HepG2 (cell line): ENCODE measurements around the gene PMEL.

ENCODE experiments used
- ARNTL ChIP-seq: sonication (generic); formaldehyde crosslinking; IDR thresholded peaks from 2 replicates; pipeline ENCODE4 v1.4.0; 2020; ENCODE audit warnings: mild to moderate bottlenecking, missing genetic modification reagents
- CREB1 ChIP-seq, 2 experiments: fragments of 450-650 bp in 1 of 2; IDR thresholded peaks; 2 replicates each; pipeline ENCODE4 v1.6.1; 2016 to 2017; ENCODE audit warnings: control low read depth in 1 of 2, mild to moderate bottlenecking in 1 of 2, missing compliant biosample characterization in 1 of 2, missing genetic modification characterization in 1 of 2
- POLR2A ChIP-seq, 2 experiments: IDR thresholded peaks; 2 replicates each; pipeline ENCODE4 v1.6.1; 2011; ENCODE audit warnings: low read depth in 2 of 2, low read length in 2 of 2, mild to moderate bottlenecking in 1 of 2, moderate library complexity in 1 of 2; ENCODE audit not compliant: insufficient read depth in 1 of 2
- TAF15 ChIP-seq: fragments of 200-400 bp; formaldehyde crosslinking; IDR thresholded peaks from one replicate; pipeline ENCODE4 v1.6.1; 2018; ENCODE audit warnings: mild to moderate bottlenecking, low read depth, low read length; ENCODE audit not compliant: poor library complexity, severe bottlenecking
- YY1 ChIP-seq: IDR thresholded peaks from 2 replicates; pipeline ENCODE4 v1.6.1; 2011; ENCODE audit warnings: low read length, low read depth, moderate library complexity, mild to moderate bottlenecking; ENCODE audit not compliant: insufficient read depth, insufficient replicate concordance
- ZC3H4 ChIP-seq: sonication (generic); formaldehyde crosslinking; IDR thresholded peaks from 2 replicates; pipeline ENCODE4 v1.4.0; 2020; ENCODE audit warnings: missing genetic modification reagents, borderline replicate concordance
- ZFP36 ChIP-seq: fragments of 150-350 bp; IDR thresholded peaks from 2 replicates; pipeline ENCODE4 v1.6.1; 2018; ENCODE audit warnings: borderline replicate concordance, low read length, low read depth; ENCODE audit not compliant: partially characterized antibody
- ZNF484 ChIP-seq: sonication (generic); formaldehyde crosslinking; IDR thresholded peaks from 2 replicates; pipeline ENCODE4 v1.5.1; 2020; ENCODE audit warnings: mild to moderate bottlenecking, low read depth, missing genetic modification reagents, borderline replicate concordance
- ZNF615 ChIP-seq: sonication (generic); formaldehyde crosslinking; IDR thresholded peaks from 2 replicates; pipeline ENCODE4 v1.5.0; 2020; ENCODE audit warnings: mild to moderate bottlenecking, missing genetic modification reagents, borderline replicate concordance
- TF ChIP-seq, protein P1 (sequence below): sonication (generic); formaldehyde crosslinking; IDR thresholded peaks from 2 replicates; pipeline ENCODE4 v1.5.0; 2020; ENCODE audit warnings: mild to moderate bottlenecking, missing genetic modification reagents, moderate library complexity
- TF ChIP-seq, protein P2 (sequence below): sonication (generic); formaldehyde crosslinking; IDR thresholded peaks from 2 replicates; pipeline ENCODE4 v1.4.0; 2020; ENCODE audit warnings: missing genetic modification reagents
- TF ChIP-seq, protein P3 (sequence below): sonication (generic); formaldehyde crosslinking; IDR thresholded peaks from 2 replicates; pipeline ENCODE4 v1.4.0; 2020; ENCODE audit warnings: missing genetic modification reagents; ENCODE audit errors: not compliant biosample characterization
- TF ChIP-seq, protein P4 (sequence below): IDR thresholded peaks from 2 replicates; pipeline ENCODE4 v1.6.1; 2016

DNA sequence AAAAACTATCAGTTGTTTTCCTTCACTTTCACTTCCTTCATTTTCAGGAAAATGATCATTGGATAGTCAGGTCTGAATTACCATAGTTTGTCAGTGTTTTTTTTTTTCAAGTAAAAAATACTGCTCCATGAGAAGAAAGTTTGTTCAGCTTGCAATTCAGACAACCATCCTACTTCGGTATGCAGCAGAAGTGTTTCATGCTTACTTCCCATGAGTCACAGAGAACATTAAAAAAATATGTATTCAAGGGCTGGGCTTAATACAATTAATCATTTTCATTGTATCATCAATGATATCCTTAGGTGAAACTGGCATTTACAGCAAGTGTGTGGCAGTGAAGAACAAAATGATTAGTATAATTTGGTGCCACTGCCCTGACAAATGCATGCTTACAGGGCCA is 59.8 kb downstream of the PMEL start:
- TF ChIP-seq CREB1 (IDR thresholded peaks at IDR 0.05): no peak
- no peak for TF ChIP-seq CREB1 (CRISPR knock-in tag; IDR thresholded peaks at IDR 0.05)
- no peak for TF ChIP-seq ZNF615 (CRISPR knock-in tag)
- TF ChIP-seq, protein P1, sequence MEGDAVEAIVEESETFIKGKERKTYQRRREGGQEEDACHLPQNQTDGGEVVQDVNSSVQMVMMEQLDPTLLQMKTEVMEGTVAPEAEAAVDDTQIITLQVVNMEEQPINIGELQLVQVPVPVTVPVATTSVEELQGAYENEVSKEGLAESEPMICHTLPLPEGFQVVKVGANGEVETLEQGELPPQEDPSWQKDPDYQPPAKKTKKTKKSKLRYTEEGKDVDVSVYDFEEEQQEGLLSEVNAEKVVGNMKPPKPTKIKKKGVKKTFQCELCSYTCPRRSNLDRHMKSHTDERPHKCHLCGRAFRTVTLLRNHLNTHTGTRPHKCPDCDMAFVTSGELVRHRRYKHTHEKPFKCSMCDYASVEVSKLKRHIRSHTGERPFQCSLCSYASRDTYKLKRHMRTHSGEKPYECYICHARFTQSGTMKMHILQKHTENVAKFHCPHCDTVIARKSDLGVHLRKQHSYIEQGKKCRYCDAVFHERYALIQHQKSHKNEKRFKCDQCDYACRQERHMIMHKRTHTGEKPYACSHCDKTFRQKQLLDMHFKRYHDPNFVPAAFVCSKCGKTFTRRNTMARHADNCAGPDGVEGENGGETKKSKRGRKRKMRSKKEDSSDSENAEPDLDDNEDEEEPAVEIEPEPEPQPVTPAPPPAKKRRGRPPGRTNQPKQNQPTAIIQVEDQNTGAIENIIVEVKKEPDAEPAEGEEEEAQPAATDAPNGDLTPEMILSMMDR: no peak
- no peak for TF ChIP-seq ARNTL (CRISPR knock-in tag)
- TF ChIP-seq, protein P2, sequence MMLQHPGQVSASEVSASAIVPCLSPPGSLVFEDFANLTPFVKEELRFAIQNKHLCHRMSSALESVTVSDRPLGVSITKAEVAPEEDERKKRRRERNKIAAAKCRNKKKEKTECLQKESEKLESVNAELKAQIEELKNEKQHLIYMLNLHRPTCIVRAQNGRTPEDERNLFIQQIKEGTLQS (CRISPR knock-in tag): no peak
- no peak for TF ChIP-seq YY1
- TF ChIP-seq TAF15: no peak
- no peak for TF ChIP-seq ZFP36
- TF ChIP-seq ZNF484 (CRISPR knock-in tag): no peak
- TF ChIP-seq, protein P3, sequence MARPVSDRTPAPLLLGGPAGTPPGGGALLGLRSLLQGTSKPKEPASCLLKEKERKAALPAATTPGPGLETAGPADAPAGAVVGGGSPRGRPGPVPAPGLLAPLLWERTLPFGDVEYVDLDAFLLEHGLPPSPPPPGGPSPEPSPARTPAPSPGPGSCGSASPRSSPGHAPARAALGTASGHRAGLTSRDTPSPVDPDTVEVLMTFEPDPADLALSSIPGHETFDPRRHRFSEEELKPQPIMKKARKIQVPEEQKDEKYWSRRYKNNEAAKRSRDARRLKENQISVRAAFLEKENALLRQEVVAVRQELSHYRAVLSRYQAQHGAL (CRISPR knock-in tag): no peak
- no peak for TF ChIP-seq POLR2A (IDR thresholded peaks at IDR 0.05; ENCODE audit: insufficient read depth in 1 of 2, low read depth in 2 of 2, low read length in 2 of 2)
- TF ChIP-seq, protein P4, sequence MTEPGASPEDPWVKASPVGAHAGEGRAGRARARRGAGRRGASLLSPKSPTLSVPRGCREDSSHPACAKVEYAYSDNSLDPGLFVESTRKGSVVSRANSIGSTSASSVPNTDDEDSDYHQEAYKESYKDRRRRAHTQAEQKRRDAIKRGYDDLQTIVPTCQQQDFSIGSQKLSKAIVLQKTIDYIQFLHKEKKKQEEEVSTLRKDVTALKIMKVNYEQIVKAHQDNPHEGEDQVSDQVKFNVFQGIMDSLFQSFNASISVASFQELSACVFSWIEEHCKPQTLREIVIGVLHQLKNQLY (CRISPR knock-in tag): no peak
- no peak for TF ChIP-seq ZC3H4 (CRISPR knock-in tag)
